Endothelial cell of umbilical vein (primary cell): ENCODE data around the gene CAMTA1. TPM values are rescaled to one million over a fixed set of nuclear protein-coding genes. Genes with fewer than 3 reads are reported as not detected.

ENCODE experiments used
- BruUV-seq: library from RNA; stranded (reverse); fragments of 400-500 nt; replicated peaks from 2 replicates; lab custom pipeline; 2021; lab: Mats Ljungman, UMichigan
- CTCF ChIA-PET: fragments of 300-600, 350-600 bp; sonication (Branson Sonifier 250); formaldehyde crosslinking; loops from one replicate; lab custom pipeline; 2021; ENCODE audit warnings: antibody characterized with exemption, inconsistent platforms; lab: Charles Lee
- POLR2A ChIA-PET: fragments of 300-600, 350-600 bp; sonication (Branson Sonifier 250); formaldehyde crosslinking; loops from one replicate; lab custom pipeline; 2021; ENCODE audit warnings: antibody characterized with exemption, inconsistent platforms; lab: Charles Lee
- DNase-seq: peaks from one replicate; pipeline ENCODE4 v3.0.0-alpha.2; 2011; ENCODE audit warnings: low read depth, low spot score
- FAIRE-seq: peaks from 2 replicates; lab custom pipeline; 2011; peaks lifted over from hg19 to GRCh38; lab: Jason Lieb, UNC
- H2AFZ ChIP-seq: 2 replicates; pipeline ENCODE4 v1.6.0; 2012; ENCODE audit warnings: low read depth, low read length, control low read depth, inconsistent platforms
- H3K27ac ChIP-seq: 2 replicates; pipeline ENCODE4 v1.5.1; 2011; ENCODE audit warnings: low read depth, mild to moderate bottlenecking, control low read depth, low read length, moderate library complexity; ENCODE audit not compliant: insufficient read depth
- H3K27me3 ChIP-seq, 2 experiments: 2 replicates each; pipeline versions ENCODE4 v1.6.0 to v1.6.1; 2011; ENCODE audit warnings: low read length in 2 of 2, mixed read lengths in 1 of 2; ENCODE audit not compliant: control insufficient read depth in 2 of 2, insufficient read depth in 2 of 2
- H3K36me3 ChIP-seq, 2 experiments: 2 replicates in 1 of 2; 3 replicates in 1 of 2; pipeline ENCODE4 v1.5.1; 2011; ENCODE audit warnings: low read length in 2 of 2, mild to moderate bottlenecking in 1 of 2, moderate library complexity in 1 of 2; ENCODE audit not compliant: control insufficient read depth in 2 of 2, insufficient read depth in 2 of 2; ENCODE audit errors: extremely low read depth in 1 of 2
- H3K4me1 ChIP-seq: 3 replicates; pipeline ENCODE4 v1.5.1; 2011; ENCODE audit warnings: mild to moderate bottlenecking, low read length; ENCODE audit not compliant: control insufficient read depth, insufficient read depth; ENCODE audit errors: extremely low read depth
- H3K4me2 ChIP-seq: 2 replicates; pipeline ENCODE4 v1.6.1; 2011; ENCODE audit warnings: low read length, control low read depth, mixed read lengths; ENCODE audit not compliant: insufficient read depth
- H3K4me3 ChIP-seq, 3 experiments: fragments of 200-600 bp in 1 of 3; sonication (generic), shearing (Covaris generic) in 1 of 3; replicated peaks in 1 of 3; 2 replicates each; pipeline ENCODE4 v1.5.1; 2011 to 2016; ENCODE audit warnings: control low read depth in 3 of 3, low read length in 3 of 3, mild to moderate bottlenecking in 2 of 3, inconsistent platforms in 1 of 3, low read depth in 1 of 3, moderate library complexity in 1 of 3; ENCODE audit not compliant: insufficient read depth in 1 of 3
- H3K79me2 ChIP-seq: 2 replicates; pipeline ENCODE4 v1.6.0; 2012; ENCODE audit warnings: low read length, inconsistent platforms; ENCODE audit not compliant: control insufficient read depth, insufficient read depth
- H3K9ac ChIP-seq: replicated peaks from 2 replicates; pipeline ENCODE3; 2011; ENCODE audit warnings: low read length, control low read depth; ENCODE audit not compliant: insufficient read depth; ENCODE audit errors: extremely low read depth
- H3K9me1 ChIP-seq: replicated peaks from 3 replicates; pipeline ENCODE4 v1.6.0; 2011; ENCODE audit warnings: mild to moderate bottlenecking, low read length; ENCODE audit not compliant: control insufficient read depth, insufficient read depth; ENCODE audit errors: extremely low read depth
- H3K9me3 ChIP-seq: replicated peaks from 2 replicates; pipeline ENCODE4 v1.5.1; 2012; ENCODE audit warnings: low read length, inconsistent platforms; ENCODE audit not compliant: control insufficient read depth, insufficient read depth
- H4K20me1 ChIP-seq: replicated peaks from 2 replicates; pipeline ENCODE3; 2011; ENCODE audit warnings: mild to moderate bottlenecking, low read length; ENCODE audit not compliant: control insufficient read depth, insufficient read depth; ENCODE audit errors: extremely low read depth
- EZH2 ChIP-seq: IDR thresholded peaks from 2 replicates; pipeline ENCODE4 v1.6.1; 2012; ENCODE audit warnings: borderline replicate concordance, low read depth, mild to moderate bottlenecking, moderate library complexity, low read length, inconsistent platforms; ENCODE audit not compliant: severe bottlenecking
- FOS ChIP-seq: IDR thresholded peaks from 2 replicates; pipeline ENCODE4 v1.6.1; 2011; ENCODE audit warnings: mild to moderate bottlenecking, low read length, moderate library complexity, borderline replicate concordance; ENCODE audit not compliant: insufficient read depth
- GATA2 ChIP-seq: IDR thresholded peaks from 2 replicates; pipeline ENCODE4 v1.7.0; 2011; ENCODE audit warnings: low read depth, mild to moderate bottlenecking, moderate library complexity, mixed read lengths, low read length; ENCODE audit not compliant: insufficient read length, insufficient read depth
- JUN ChIP-seq: IDR thresholded peaks from 2 replicates; pipeline ENCODE4 v1.6.1; 2011; ENCODE audit warnings: borderline replicate concordance, low read depth; ENCODE audit not compliant: insufficient read length, insufficient read depth
- MAX ChIP-seq: IDR thresholded peaks from 2 replicates; pipeline ENCODE4 v1.6.1; 2011; ENCODE audit not compliant: insufficient read depth, insufficient read length
- MYC ChIP-seq: IDR thresholded peaks from one replicate; pipeline ENCODE4 v1.6.1; 2011; ENCODE audit warnings: mild to moderate bottlenecking, low read depth, low read length
- POLR2A ChIP-seq: IDR thresholded peaks from 2 replicates; pipeline ENCODE4 v1.6.1; 2012; ENCODE audit warnings: low read depth, mild to moderate bottlenecking, control low read depth, low read length
- POLR2AphosphoS5 ChIP-seq: IDR thresholded peaks from 2 replicates; pipeline ENCODE4 v1.6.1; 2012; ENCODE audit warnings: low read depth, mild to moderate bottlenecking, control low read depth, low read length, moderate library complexity; ENCODE audit not compliant: insufficient read depth
- dilution Hi-C: fragments of 300-500 bp; cut with MboI; formaldehyde crosslinking; loops from one replicate; pipeline ENCODE4 v1.15.0; 2019; ENCODE audit warnings: low sequenced_read_pairs; ENCODE audit not compliant: extremely low pct_ligation_motif_present
- intact Hi-C: fragments of 100-400 bp; cut with micrococcal nuclease; formaldehyde crosslinking; loops from one replicate; pipeline ENCODE4 v1.10.0; 2022
- polyA plus RNA-seq, 4 experiments: library from polyadenylated mRNA; depleted of rRNA in 3 of 4; stranded (reverse) in 3 of 4; unstranded in 1 of 4; fragments of >200 nt; gene quantifications; 2 replicates each; pipeline versions ENCODE4 v1.2.1 to v1.2.3, GENCODE V29; 2011 to 2012; ENCODE audit warnings: missing spikeins in 1 of 4
- total RNA-seq: library from RNA; stranded (reverse); gene quantifications from 2 replicates; pipeline ENCODE4 v1.2.3, GENCODE V29; 2021
- TF ChIP-seq, protein P1 (sequence below), 2 donors: IDR thresholded peaks; 1 replicate in 1 of 2; 2 replicates in 1 of 2; pipeline ENCODE4 v1.5.1; 2011; ENCODE audit warnings: low read length in 2 of 2, mild to moderate bottlenecking in 2 of 2, moderate library complexity in 2 of 2, control low read depth in 1 of 2, inconsistent platforms in 1 of 2, low read depth in 1 of 2; ENCODE audit not compliant: insufficient read depth in 1 of 2; ENCODE audit errors: extremely low read depth in 1 of 2

CAMTA1 gene
- total and polyA plus RNA-seq, 2 donors (not counting 3 experiments of a cell fraction or from before 2014, with no cell fraction given) = 50.8 to 92.7 TPM

DNA sequence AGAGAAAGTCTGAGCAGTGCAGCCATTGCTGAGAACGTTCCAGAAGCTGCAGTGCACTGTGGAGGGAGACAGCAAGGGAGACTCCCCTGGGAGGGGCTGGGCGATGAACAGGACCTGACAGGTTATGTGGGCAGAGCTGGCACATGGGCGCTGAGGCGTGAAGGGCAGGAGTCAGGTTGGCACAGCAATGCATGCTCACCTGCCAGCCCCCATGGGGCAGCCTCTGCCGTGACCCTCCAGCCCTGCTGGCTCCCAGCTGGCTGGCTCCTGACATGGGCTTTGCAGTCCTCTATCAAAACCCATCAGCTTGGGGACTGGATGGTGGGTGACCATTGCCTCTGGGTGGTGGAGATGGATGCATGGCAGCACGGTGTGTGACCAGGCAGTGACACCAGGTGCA lies 300.3 kb downstream of the CAMTA1 start:
- CTCF ChIA-PET = interaction anchor here (1.0 to 2.6 kb wide), 2 partner anchors 15 to 43 kb away, joined by 4 to 11 read pairs; no protein-coding TSS in a partner anchor
- no peaks in the 10 kb centered on the region for H3K36me3 ChIP-seq
- dilution Hi-C loops = no loop called here

More for the DNA sequence above, 300.3 kb downstream of the CAMTA1 start:
- FAIRE-seq (no peak), DNase-seq (no peak)
- H3K9me3 ChIP-seq = no peaks in the 10 kb centered on the region
- H3K4me3 ChIP-seq = no peak overlapping the region
- H3K9me1 ChIP-seq = no peaks in the 10 kb centered on the region
- POLR2A ChIA-PET = no interaction called here
- no peak overlapping the region for H2AFZ ChIP-seq
- H4K20me1 ChIP-seq = no peaks in the 10 kb centered on the region
- no peak overlapping the region for H3K4me2 ChIP-seq
- no peaks in the 10 kb centered on the region for H3K79me2 ChIP-seq
- BruUV-seq = no TSS peak
- H3K4me1 ChIP-seq = no peaks in the 10 kb centered on the region
- intact Hi-C loops = no loop called here
- H3K27ac ChIP-seq = no peak overlapping the region
- H3K9ac ChIP-seq = no peak overlapping the region
- no peak for TF ChIP-seq GATA2
- TF ChIP-seq EZH2 = no peak
- no peak for TF ChIP-seq FOS
- TF ChIP-seq POLR2A = no peak
- TF ChIP-seq, protein P1, sequence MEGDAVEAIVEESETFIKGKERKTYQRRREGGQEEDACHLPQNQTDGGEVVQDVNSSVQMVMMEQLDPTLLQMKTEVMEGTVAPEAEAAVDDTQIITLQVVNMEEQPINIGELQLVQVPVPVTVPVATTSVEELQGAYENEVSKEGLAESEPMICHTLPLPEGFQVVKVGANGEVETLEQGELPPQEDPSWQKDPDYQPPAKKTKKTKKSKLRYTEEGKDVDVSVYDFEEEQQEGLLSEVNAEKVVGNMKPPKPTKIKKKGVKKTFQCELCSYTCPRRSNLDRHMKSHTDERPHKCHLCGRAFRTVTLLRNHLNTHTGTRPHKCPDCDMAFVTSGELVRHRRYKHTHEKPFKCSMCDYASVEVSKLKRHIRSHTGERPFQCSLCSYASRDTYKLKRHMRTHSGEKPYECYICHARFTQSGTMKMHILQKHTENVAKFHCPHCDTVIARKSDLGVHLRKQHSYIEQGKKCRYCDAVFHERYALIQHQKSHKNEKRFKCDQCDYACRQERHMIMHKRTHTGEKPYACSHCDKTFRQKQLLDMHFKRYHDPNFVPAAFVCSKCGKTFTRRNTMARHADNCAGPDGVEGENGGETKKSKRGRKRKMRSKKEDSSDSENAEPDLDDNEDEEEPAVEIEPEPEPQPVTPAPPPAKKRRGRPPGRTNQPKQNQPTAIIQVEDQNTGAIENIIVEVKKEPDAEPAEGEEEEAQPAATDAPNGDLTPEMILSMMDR (IDR thresholded peaks at IDR 0.05; ENCODE audit: extremely low read depth in 1 of 2, insufficient read depth in 1 of 2, low read depth in 1 of 2, low read length in 2 of 2) = no peak
- TF ChIP-seq MAX = no peak
- no peak for TF ChIP-seq MYC
- TF ChIP-seq POLR2AphosphoS5 = no peak
- TF ChIP-seq JUN = no peak
- no peaks in the 10 kb centered on the region for H3K27me3 ChIP-seq
